GM21515 (cell line): ENCODE data around the gene PHACTR3.
"Not testable (repeated sequence)": the region's sequence is repeated elsewhere in the genome, so short reads cannot be mapped to it uniquely, and the experiment has no call there.

ENCODE experiments used
- ATAC-seq: cut with Tn5 transposase; IDR thresholded peaks from one replicate; pipeline ENCODE4 v1.9.1; 2021; ENCODE audit not compliant: unreplicated experiment

Gene PHACTR3

DNA sequence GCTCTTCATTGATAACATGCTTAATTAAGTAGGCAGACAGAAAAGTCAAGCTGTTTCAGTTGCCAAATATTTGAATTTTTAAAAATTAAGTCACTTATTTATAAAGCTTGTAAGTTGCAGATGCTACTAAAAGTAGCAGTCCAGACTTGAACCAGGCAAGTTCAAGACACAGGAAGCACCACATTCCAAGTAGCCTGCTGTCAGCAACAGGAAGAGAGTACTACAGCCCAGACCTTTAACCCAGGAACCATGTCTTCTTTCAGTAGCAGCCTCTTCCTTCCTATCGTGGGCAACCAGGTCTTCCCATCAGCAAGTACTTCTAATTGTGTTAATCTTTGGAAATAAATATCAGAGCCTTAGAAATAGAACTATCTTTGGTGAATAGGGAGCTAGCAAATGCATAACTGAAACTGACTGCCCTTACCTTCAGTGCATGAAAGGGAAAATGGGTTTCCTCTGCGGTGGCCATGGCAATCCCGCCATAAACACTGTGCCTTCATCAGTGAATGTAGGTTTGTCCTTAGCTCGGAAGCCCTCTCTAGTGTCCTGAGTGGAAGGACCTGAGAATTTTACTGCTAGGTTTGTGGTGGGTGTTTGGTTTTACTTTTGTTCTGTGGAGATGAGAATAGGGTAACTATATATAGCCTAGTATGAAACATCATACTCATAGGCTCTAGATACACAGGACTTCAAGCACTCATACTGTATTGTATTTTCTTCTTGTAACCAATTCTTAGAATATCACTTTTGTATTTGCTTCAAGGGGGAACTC, 233.5 kb downstream of the PHACTR3 start:
- ATAC-seq, result peak; percentile 89

DNA sequence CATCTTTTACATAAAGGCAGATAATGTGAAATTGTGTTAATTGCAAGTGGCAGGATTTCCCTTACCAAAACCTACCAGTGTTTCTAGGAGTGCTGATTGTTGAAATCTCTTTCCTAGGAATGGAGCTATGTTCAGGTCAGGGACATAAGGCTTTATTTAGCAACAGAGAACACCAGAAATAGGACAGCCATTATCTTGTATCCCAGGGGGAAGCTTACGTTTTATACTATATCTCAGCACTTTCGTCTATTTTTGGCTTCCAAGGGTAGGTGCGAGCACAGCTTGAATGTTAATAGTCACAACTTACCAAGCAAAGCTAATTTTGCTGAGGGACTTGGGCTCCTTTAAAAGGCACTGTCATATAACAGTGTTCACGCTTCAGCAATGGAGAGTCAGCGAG, 235.1 kb downstream of the PHACTR3 start:
- no peak for ATAC-seq

DNA sequence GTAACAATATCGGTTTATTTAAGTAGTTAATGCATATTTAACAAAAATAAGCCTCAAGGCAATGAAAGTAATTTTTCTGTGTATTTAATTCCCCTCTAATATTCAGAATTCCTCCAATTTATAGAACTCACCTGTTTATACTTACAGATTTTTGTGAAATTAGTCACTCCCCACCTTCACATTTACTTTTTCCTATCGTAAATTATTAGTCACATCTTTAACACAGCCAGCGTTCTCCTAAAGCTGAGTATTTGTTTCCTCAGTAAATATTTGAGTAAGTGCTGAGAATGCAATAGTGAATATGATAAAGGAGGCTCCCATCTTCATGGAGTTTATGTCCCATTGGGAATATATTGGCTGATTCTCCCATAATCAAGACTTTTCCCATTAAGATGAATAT, 241.1 kb downstream of the PHACTR3 start:
- ATAC-seq, result no peak

DNA sequence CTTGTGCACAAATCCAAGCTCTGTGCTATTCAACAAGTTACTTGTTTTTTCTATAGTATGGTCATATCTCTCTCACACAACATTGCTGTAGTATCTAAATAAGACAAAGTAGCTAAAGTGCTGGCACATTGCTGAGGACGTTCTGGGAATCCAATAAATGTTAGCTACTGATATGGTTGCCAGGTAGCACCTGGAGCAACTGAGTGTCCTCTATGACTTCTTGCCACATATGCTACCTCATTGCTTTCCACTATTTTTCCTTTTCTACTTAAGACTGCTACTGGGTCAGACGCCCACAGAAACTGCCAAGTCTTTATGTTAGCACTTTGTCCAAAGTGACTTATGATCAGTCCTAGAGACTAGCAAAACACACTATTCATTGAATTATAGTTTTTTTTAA, 243.8 kb downstream of the PHACTR3 start:
- no peak for ATAC-seq

DNA sequence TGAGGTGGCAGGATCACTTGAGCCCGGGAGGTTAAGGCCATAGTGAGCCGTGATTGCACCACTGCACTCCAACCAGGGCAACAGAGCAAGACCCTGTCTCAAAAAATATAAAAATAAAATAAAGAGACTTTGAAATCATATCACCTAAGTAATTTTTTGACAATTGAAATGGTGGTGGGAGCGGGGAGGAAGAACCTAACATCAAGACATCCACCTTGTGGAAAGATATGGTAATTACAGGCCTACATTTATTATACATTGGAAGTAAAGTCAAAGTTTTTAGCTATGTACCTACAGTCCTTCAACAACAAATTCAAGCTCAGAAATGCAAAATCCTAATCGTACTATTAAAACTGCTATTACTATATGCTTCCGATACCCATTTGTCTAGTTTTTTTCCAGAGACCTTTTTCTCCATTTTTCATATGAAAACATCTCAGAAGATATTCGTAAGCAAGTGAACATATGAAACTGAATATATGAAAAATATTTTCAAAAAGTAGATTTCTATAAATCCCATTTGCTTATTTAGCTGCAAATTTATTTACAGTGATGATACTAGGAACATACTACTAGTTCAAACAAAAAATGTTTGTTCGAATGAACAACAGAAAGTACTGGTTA, 245.8 kb downstream of the PHACTR3 start:
- ATAC-seq, result no peak

DNA sequence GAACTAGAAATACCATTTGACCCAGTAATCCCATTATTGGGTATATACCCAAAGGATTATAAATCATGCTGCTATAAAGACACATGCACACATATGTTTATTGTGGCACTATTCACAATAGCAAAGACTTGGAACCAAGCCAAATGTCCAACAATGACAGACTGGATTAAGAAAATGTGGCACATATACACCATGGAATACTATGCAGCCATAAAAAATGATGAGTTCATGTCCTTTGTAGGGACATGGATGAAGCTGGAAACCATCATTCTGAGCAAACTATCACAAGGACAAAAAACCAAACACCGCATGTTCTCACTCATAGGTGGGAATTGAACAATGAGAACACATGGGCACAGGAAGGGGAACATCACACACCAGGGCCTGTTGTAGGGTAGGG, 252.2 kb downstream of the PHACTR3 start:
- not testable (repeated sequence) for ATAC-seq

DNA sequence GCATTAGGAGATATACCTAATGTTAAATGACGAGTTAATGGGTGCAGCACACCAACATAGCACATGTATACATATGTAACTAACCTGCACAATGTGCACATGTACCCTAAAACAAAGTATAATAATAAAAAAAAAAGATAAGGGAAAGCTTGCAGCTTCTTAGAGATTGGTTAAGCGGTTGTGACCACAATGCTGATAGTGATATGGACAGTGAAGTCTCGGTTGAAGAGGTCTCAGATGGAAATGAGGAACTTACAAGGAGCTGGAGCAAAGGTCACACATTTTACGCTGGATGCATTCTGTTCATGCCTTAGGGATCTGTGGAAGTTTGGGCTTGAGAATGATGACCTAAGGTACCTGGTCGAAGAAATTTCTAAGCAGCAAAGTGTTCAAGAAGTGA, 252.6 kb downstream of the PHACTR3 start:
- not testable (repeated sequence) for ATAC-seq

DNA sequence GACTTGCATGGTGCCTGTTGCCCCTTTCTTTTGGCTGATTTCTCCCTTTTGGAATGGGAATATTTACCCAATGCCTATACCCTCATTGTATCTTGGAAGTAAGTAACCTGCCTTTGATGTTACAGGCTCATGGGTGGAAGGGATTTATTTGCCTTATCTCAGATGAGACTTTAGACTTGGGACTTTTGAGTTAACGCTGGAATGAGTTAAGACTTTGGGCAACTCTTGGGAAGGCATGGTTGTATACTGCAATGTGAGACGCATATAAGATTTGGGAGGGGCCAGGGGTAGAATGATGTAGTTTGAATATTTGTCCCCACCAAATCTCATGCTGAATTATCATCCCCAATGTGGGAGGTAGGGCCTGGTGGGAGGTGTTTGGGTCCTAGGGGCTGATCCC, 253.6 kb downstream of the PHACTR3 start:
- ATAC-seq, result no peak

DNA sequence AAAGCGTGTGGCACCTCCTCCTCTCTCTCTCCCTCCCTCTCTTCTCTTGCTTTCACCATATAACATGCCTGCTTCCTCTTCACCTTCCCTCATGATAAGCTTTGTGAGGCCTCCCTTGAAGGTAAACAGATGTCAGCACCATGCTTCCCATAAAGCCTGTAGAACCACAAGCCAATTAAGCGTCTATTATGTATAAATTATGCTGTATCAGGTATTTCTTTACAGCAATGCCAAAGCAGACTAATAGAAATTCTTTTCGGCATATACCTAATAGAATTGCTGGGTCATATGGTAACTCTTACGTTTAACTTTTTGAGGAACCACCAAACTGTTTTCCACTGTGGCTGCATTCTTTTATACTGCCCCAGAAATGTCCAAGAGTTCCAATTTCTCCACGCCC, 254.1 kb downstream of the PHACTR3 start:
- ATAC-seq, result no peak

DNA sequence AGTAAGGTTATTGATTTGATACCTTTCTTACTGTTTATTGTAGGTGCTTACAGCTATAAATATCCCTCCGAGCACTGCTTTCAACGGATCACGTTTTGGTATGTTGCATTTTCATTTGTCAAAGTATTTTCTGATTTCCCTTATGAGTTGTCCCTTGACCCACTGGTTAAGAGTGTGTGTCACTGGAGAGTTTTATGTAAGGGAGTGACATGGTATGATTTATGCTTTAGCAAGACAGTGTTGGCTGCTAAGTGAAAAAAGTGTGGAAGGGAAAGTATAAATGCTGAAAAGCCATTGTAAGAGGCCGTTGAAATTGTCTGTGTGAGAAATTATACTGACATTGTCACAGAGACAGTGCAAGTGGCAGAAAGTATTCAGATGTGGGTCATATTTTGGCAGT, 257.1 kb downstream of the PHACTR3 start:
- ATAC-seq, result no peak

DNA sequence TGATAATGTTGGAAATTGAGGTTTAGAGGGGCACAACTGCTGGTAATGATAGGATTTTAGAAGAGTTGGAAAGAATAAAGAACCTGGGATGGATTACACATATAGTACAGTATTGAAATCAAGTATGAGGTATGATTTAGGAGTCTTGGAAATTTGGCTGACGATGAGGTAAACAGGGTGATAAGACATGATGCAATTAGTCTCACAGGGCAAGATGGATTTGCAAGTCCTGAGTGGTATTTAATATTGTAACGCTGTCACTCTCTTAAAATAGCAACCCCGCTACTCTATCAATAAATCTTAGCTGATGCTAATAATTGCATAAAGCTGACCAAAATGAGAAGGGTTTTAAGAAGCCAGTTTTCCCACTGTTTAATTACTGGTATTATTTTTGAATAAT, 258.7 kb downstream of the PHACTR3 start:
- no peak for ATAC-seq

DNA sequence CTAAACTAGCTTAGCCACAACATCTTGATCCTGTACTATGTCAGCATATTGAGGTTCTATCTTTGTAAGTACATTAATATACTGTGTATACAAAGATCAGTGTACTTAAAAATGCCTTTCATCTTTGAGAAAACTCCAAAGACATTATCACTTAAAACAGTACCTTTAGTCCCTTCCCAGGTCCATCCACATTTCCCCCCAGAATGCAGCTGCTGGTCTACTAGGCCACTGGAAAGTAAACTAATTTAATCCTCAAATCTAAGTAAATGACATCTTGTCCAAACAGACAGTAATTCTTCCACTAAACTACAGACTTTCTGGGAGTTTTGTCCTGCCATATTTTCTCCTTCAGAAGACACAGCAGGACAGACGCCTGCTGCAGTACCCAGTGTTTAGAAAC, 260.4 kb downstream of the PHACTR3 start:
- ATAC-seq, result no peak

DNA sequence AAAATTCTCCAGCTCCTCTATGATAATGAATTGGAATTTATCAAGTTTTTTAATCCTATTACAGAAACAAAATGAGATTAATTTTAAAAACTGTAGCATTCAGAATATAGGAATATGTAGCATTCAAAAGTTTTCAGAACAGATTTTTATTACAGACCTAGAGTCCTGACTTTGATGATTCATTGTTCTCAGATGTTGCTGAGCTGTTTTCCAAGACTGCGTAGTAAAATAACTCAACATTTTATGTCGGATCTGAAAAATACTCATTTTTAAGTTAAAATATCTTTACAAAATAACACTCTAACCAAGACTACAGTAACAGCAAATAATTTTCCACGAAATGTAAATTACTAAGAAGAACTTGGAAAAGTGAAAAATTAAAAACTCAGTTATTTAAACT, 262.0 kb downstream of the PHACTR3 start:
- ATAC-seq, result no peak

DNA sequence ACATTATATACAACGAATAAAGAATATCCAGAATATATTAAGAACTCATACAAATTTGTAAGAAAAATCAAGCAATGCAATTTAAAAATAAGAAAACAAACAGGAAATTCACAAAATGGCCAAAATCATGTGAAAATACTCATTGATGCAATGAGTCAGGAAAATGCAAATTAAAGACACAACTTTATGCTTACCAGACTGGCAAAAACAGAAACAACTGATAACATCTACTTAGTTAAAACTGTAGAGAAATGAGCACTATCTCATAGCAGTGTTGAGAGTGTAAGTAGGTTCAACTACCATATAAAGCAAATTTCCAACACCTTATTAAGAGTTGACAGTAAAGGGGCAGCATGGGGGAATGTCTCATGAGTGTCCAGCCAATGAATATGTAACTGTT, 266.8 kb downstream of the PHACTR3 start:
- no peak for ATAC-seq

DNA sequence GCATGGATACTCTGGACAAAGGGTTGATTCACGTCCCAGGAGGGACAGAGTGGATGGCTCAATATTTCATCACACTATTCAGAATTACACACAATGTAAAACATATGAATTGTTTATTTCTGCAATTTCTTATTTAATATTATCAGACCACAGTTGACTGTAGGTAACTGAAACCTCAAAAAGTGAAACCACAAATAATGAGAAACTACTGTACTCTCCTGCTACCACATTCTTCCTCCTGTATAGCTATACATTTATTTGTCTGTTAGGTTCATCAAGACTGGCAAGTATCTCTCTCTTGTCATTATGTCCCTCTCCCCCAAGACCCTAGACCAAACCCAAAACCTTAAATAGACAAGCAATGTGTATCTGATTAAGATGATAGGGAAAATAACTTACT, 269.1 kb downstream of the PHACTR3 start:
- no peak for ATAC-seq

DNA sequence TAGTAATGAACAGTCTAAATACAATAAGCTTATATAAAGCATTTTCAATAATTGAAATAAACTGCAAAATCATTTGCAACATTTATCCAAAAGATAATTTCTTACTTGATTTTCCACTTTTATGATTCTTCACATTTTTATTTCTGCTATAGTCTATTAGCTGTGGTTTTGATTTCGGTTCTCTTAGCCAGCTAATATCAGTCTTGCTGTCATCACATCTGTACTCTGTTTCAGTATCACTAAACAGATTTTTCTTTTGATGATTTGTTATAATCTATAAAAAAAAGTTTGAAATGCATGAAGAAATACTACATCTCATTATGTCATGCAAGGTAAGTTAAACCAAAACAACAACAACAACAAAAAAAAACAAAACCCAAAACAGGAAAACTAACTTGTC, 275.9 kb downstream of the PHACTR3 start:
- no peak for ATAC-seq

DNA sequence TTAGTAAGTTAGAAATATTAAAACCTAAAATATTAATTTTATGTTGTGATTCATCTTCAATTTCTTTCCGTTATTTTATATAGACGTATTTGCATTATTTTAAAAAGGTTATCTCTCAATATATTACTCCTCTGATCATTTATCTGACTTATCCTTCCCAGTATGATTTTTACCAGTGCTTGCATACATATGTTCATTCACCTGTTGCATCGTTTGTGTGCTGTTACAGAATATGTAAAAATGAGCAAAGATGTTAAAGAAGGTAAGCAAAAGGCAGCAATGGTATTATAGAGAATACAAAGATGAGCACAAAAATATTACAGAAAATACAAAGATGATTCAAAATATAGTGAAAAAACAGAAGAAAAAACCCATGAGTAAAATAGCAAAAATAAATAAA, 280.2 kb downstream of the PHACTR3 start:
- ATAC-seq, result no peak

DNA sequence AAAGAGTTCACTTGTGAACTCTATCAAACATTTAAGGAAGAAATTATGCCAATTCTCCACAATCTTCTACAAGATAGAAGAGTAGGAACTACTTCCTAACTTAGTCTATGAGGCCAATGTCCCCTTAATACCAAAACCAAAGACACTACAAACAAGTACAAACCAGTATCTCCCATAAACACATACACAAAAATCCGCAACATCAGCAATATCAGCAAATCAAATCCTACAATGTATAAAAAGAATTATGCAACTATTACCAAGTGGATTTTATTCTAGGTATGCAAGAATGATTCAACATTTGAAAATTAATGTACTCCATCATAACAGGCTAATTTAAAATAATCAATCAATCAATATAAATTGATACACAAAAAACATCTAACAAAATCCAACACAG, 283.7 kb downstream of the PHACTR3 start:
- no peak for ATAC-seq

DNA sequence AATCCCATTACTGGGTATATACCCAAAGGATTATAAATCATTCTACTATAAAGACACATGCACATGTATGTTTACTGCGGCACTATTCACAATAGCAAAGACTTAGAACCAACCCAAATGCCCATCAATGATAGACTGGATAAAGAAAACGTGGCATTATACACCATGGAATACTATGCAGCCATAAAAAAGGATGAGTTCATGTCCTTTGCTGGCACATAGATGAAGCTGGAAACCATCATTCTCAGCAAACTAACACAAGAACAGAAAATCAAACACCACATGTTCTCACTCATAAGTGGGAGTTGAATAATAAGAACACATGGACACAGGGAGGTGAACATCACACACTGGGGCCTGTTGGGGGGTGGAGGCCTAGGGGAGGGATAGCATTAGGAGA, 285.7 kb downstream of the PHACTR3 start:
- ATAC-seq, result not testable (repeated sequence)

DNA sequence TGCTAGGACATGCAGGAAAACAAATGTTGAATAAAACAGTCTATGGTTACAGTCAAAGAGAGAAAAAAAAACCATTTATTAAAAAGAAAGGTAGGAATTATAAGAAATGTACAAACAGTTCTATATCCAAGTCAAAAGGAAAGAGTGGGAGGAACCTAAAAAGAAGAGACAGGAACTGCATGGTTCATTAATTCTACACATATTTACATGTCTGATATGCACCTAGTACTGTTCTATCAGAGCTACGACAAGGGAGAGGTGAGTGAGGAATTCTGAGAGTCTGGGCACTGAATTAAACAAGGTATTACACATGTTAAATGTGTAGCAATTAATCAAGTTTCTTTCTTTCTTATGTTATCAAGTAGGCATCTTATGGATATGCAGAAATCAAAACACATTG, 287.2 kb downstream of the PHACTR3 start:
- no peak for ATAC-seq

DNA sequence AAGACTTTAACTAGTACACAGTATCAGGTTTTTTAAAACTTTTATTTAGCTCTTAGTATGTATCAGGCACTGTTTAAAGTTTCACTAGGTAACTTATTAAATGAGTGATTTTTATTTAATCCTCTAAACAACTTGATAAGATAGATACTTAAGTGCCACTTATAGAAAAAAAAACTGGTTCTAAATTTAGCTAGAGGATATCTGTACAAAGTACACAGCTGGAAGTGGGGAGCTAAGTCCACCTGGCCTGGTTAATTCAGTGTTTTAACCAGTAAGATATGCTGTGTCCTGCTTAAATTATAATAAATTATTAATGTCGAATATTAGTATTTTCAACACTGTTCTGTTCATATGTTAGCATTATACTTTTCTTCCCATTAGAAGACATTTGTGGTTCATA, 291.6 kb downstream of the PHACTR3 start:
- no peak for ATAC-seq
